HG03095 (cell line): ENCODE data around the gene APRT.
"Not testable (repeated sequence)": the region's sequence is repeated elsewhere in the genome, so short reads cannot be mapped to it uniquely, and the experiment has no call there.

ENCODE experiments used
- ATAC-seq: cut with Tn5 transposase; IDR thresholded peaks from one replicate; pipeline ENCODE4 v1.9.1; 2021; ENCODE audit warnings: moderate library complexity; ENCODE audit not compliant: unreplicated experiment

Gene APRT

DNA sequence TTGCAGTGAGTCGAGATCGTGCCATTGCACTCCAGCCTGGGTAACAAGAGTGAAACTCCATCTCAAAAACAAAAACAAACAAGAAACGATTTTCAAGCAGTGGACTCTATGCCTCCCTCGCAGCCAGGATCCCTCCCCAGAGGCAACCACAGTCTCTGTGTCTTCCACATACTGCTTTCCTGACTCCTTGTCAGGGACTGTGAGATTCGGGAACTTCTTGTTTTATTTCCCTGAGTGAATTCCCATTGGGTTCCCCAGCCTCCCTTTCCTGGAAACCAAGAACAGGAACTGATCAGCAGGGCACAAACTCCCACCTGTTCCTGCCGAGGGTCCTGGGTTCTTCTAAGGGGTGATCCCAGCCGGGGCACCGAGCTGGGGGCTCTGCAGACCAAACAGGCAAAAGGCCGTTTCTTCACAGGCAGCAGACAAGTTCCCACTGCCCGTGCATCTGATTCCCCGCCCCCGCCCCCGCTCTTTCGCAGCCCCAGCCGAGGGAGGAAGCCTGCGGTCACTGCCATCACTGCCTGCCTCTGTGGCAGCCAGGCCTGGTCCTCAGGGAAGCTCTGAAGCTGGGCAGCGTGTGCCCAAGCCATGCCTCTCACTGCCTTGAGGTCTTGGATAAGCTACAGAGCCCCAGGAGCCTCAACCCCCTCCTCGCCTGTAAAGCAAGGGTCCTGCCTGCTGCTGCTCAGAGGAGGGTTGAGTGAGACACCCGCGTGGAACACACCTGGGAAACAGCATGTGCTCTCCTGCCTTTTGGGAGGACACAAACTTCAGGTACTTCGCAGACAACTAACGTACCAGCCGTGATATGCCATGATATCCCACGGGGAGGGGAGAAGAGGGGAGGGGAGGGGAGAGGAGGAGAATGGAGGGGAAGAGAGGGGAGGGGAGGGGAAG lies 21.2 kb downstream of the APRT start:
- ATAC-seq: no peak

DNA sequence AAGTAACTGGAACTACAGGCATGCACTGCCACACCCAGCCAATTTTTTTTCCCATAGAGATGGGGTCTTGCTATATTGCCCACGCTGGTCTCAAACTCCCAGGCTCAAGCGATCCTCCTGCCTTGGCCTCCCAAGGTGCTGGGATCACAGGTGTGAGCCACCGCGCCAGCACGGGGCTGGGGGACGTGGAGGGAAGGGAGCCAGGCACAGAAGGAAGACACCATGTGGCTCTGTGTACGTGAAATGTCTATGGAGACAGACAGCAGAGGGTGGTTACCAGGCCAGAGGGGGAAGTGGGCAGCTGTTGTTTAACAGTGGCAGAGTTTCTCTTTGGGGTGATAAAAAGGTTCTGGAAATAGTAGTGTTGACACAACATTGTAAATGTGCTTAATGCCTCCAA lies 22.1 kb downstream of the APRT start:
- no peak for ATAC-seq

DNA sequence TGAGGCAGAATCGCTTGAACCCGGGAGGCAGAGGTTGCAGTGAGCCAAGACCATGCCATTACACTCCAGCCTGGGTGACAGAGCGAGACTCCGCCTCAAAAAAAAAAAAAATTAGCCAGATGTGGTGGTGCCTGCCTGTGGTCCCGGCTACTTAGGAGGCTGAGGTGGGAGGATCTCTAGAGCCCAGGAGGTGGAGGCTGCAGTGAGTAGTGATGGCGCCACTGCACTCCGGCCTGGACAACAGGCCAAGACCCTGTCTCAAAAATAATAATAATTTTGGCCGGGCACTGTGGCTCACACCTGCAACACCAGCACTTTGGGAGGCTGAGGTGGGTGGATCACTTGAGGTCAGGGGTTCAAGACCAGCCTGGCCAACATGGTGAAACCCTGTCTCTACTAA lies 23.0 kb downstream of the APRT start:
- ATAC-seq: not testable (repeated sequence)

DNA sequence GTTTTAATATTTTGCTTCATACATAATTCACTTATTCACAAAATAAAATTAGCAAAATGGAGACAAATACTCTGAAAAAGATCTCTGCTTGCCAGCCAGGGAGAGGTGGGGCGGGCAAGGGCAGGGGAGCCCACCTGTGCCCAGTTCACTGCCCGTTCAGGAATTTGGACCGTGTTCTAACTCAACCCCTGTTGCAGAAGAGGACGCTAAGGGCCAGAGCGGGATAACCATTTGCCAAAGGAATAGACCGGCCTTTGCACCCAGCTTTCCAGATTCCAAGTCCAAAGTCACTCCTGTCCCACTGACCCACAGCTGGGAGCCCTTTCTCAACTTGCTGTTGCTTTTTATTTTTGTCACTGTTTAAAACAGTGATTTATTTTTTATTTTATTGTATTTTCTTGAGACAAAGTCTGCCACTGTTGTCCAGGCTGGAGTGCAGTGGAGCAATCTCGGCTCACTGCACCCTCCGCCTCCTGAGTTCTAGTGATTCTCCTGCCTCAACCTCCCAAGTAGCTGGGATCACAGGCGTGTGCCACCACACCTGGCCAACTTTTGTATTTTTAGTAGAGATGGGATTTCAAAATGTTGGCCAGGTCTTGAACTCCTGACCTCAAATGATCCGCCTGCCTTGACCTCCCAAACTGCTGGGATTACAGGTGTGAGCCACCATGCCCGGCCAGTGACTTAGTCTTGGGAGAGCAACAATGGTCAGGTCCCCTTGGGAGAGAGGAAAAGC lies 24.0 kb downstream of the APRT start:
- no peak for ATAC-seq

DNA sequence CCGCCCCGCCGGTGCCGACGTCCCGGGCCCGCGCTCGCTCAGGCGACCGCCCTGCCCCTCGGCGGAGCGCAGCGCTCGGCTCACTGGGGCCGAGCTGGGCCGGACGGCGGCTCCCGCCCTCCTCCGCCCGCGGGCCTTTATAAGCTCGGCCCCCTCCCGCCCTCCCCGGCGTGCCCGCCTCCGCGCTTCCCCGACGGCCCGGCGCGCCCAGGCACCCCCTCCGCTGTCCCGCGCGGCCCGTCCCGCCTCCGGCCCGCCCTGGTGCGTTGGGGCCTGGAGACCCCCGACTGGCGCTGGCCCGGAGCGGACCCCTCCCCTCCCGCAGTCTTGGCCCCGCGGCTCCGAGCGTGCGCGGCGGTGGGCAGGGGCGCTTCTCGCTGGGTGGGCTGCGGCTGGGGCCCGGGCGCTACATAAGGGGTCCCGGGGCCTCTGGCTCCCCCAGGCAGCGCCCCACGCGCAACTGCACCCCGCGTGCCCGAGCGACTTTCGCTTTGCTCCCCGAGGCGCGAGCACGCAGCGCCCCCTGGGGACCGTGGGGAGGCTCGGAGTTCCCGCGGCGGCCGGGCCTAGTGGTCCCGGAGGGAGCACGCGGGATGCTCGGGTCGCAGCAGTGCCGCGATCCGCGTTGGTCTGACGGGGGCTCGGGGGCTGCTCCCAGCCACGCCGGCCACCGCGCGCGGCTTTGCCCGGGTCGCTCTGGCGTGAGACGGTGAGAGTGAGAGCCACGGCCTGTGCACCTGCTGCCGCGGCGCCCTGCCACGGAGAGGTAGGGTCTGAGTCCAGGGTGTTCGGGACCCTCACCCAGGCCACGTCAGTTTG lies 26.4 kb downstream of the APRT start, which contains the start of gene PIEZO1:
TSS of gene PIEZO1 (minus strand) at position 115 of the 819 bp plus-strand sequence. CDS start 256 bp downstream, outside the sequence.
- ATAC-seq: no peak

GRCh38 chr16:88784856-88785105 lies 26.9 kb downstream of the APRT start:
- ATAC-seq: no peak

DNA sequence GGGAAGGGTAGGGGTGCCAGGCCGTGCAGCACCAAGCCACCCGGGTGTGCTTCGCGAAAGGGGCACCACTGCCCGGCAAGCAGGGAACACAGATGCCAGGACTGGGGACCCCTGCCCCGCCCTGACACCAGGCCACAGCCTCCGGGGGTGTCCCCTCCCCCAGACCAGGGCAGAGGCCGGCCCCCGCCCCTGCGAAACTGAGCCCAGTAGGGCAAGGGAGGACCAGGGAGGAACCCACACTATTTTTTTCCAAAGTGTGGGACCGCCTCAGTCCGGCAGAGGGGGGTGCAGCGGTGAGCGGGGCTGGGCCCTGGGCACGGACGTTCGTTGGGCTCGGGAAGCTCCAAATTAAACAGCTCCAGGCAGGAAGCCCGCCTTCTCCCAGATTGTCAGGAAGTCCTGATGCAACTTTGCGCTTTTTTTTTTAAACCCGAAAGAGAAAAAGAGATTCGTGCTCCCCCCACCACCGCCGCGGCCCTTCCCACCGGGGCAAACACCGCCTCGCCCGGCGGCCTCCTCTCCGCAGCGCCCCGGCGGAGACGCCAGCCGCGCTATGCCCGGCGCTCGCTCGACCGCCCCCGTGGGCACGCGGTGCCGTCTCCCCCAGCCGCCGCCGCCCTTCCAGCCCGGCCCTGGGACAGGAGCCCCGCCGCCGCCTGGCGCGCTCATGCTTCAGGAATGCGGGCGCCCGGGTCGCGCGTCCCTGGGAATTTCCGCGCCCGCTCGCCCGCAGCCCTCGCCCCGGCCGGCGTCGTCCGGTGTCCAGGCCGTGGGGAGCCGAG lies 27.5 kb downstream of the APRT start:
- no peak for ATAC-seq

- ATAC-seq: no peak
These were observed 28.2 kb downstream of the APRT start for GRCh38 chr16:88783391-88784073.

GRCh38 chr16:88782454-88783390 lies 29.0 kb downstream of the APRT start:
- no peak for ATAC-seq

DNA sequence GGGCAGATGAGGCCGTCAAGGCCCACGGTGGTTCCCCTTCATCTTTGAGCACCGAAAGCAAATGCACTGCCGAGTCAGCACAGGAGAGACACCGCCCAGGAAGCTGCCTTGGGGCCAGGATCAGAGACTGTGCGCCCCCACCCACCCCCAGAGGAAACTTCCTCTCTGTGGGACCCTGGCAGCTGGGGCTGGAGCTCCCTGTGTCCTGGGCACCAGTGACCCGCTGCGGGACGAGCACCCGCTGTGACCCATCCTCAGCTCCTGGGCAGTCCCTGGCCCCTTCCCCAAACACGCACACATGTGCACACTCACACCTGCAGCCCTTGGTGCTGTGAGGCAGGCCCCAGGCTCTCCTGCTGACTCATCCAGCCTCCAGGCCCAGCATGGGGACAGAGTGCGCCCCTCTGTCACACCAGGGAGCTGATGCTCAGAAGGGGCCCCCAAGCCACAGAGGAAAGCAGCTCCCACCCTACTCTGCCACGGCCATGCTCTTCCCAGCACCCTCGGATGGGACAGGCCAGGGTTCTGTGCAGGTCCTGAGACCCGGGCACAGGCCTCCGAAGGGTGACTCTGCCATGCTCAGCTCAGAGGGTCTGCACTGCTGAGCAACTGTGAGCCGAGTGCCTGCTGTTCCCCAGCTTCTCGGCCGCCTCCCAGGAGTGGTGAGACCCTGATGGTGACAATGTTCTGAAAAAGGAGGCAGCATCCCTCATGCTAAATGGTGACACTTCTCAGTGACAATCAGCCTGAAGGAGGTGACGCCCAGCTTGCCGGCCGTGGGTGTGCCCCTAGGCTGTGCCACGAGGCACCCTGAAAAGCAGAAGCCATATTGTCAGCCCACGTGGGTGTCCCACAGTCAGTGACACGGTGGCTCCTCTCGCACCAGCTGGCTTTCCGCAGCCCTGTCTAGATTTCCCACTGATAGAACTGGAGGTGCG lies 30.3 kb downstream of the APRT start:
- ATAC-seq: no peak

DNA sequence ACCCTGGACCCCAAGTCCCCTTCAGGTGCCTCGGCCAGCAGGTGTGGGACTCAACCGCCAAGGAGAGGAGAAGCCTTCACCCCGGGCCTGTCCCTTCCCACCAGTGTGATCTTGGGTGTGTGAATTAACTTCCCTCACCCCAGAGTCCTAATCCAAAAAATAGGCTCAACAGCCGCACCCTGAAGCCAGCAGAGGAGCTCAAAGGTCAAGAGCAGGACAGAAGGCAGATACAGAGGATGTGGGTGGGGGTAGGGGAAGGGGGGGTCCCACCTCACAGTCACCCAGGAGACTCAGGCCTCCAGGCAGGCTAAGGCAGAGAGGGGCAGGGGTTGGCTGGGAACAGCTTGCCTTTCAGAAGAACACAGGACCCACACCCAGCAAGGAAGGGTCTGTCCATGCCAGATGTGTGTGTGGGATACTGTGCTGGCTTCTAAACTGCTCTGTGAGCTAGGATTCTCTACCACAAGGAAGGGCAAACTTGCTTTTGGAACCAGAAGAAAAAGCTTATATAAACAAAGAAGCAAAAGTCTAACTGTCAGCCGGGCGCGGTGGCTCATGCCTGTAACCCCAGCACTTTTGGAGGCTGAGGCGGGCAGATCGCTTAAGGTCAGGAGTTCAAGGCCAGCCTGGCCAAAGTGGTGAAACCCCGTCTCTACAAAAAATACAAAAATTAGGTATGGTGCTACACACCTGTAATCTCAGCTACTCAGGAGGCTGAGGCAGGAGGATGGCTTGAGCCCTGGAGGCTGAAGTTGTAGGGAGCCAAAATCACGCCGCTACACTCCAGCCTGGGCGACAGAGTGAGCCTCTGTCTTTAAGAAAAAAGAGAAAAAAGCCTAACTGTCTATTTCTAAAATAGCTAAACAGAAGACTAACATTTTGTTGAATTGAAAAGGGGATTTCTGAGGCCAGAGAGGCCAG lies 31.3 kb downstream of the APRT start:
- no peak for ATAC-seq

GRCh38 chr16:88779406-88780141 lies 32.2 kb downstream of the APRT start:
- ATAC-seq: no peak

DNA sequence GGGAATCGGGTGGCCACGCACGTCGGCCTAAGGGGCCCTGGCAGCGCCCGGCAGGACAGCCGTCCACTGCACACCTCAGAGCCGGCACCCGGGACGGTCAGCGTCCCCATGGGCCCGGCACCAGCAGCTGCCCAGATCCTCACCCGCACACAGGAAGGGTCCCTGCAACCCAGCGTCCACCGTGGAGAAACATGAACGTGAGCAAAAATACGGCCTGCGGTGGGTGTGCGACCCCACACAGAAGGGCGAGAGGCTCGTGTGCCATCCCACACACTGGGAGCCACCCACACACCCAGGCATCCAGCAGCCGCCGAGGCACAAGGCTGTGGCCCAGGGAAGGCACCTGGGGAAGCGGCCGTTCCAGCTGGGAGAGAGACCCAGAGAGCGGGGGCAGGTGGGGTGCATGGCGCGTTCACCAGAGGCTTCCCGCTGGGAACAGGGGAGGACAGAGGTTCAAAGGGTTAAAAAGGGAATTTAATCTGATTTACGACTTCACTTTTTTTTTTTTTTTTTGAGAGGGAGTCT lies 33.1 kb downstream of the APRT start:
- ATAC-seq: no peak

DNA sequence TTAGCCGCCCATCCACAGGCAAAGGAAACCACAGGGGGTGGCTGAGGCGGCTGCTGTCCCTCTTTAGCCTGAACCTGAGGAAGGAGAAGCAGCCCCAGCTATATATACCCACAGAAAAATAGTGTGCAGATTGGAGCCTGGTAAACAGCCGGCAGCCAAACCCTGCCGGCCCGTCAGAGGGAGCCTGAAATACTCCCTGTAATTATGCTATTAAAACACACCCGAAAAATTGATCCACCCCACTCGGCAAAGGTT lies 33.5 kb downstream of the APRT start:
- ATAC-seq: no peak

DNA sequence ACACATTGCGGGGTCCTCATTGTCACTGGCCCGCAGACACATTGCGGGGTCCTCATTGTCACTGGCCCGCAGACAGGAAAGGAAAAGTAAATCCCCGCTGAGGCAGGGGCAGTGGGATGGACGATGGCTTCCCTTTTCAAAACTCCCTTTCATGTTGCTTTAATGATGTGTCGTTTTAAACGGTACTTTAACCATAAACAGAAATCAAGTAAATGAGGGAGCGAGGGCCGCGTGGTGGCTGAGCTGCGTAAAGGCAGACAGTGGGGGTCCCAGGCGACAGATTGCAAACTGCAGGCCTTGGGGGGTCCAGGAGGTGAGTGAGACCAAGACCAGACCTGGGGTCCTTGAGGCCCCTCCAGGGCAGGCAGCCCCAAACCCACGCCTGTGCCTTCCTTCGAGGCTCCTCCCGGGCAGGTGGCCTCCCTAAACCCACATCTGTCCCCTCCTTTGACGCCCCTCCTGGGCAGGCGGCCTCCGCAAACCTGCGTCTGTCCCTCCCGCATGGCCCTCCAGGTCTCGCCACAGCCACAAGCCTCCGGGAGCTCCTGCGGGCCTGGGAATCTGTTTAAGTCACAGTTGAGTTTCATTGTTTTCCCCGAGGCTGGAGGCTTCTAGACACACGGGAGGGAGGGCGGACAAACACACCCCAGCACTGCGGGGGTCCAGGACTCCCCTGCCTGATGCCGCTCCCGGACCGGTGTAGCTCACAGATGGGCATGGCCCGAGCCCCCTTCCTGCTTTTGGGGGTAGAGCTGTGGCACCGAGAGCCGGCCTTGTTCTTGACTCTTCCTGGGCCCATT lies 34.1 kb downstream of the APRT start:
- no peak for ATAC-seq
